ENCODE data around the gene LYSMD3. TPM values are rescaled to one million over a fixed set of nuclear protein-coding genes. Genes with fewer than 3 reads are reported as not detected.

LYSMD3 gene
- total RNA-seq, 4 donors from 2014 or later, result 5.6 to 23.0 (median 12.8) TPM

DNA sequence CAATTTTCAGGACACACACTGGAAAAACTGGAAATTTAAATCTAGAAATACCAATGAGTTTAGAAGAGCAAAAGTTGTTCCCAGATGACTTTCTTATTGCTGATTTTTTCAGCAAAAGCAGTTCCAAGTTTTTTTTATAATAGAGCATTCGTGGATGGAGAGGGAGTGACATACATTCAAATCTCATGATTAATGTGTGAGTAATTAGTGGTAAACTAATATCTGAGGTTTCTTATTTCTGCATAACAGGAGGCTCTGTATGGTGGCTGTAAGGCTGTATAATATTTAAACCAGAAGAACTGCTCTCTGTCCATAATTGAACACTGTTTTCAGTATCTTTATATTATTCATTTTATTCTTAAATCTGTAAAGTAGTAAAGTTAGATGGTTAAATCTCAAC is 25.8 kb downstream of the LYSMD3 start:
- DNase-seq, result no peak
- Histone ChIP-seq H3K4me1 (no peaks in the 10 kb centered on the region), H3K27me3 (no peaks in the 10 kb centered on the region), H3K4me3 (no peak overlapping the region), H3K36me3 (no peaks in the 10 kb centered on the region), H3K9me3 (no peaks in the 10 kb centered on the region), H3K27ac (no peak overlapping the region)
- TF ChIP-seq EP300 (IDR thresholded peaks at IDR 0.05; ENCODE audit: low read depth) (no peak), POLR2A (IDR thresholded peaks at IDR 0.05) (no peak)
- 77 to 100% methylated on average over 1 of the region's 1 CpG for WGBS, 2 donors (ENCODE audit: low coverage in 1 of 2)
- in situ Hi-C loops (cut with MboI; ENCODE audit: low pct_ligation_motif_present in 1 of 4, low pct_unique_long_range_greater_than_20kb in 1 of 4, low sequenced_read_pairs in 3 of 4), result no loop called here
- intact Hi-C loops (cut with DNase I; ENCODE audit: low total_unique reads), result no loop called here

DNA sequence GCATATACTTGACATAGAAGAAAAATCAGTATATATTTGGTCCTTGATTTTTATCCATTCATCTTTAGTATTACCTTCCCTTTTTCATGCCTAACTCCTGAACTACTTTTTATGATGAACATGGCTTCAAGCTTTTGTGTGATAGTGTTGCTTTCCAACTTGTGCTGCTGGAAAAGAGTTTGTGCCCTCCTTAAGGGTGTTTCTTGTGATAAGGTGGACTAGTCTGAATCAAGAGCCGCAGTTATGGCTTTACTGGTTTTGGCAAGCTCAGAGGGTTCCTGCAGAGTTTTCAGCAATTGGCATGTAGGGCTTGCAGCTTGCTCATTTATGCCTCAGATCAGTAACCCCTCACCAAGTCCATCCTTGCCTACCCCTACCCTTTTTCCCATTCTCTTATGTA is 34.2 kb downstream of the LYSMD3 start:
- Histone ChIP-seq H3K4me3 (no peak overlapping the region), H3K36me3 (no peaks in the 10 kb centered on the region), H3K27ac (no peak overlapping the region), H3K9me3 (no peaks in the 10 kb centered on the region), H3K4me1 (no peaks in the 10 kb centered on the region), H3K27me3 (no peaks in the 10 kb centered on the region)
- TF ChIP-seq POLR2A (IDR thresholded peaks at IDR 0.05), result no peak
- TF ChIP-seq POLR2AphosphoS5 (IDR thresholded peaks at IDR 0.05), result no peak
- no peak for TF ChIP-seq EP300 (IDR thresholded peaks at IDR 0.05; ENCODE audit: low read depth)
- TF ChIP-seq, protein P1, sequence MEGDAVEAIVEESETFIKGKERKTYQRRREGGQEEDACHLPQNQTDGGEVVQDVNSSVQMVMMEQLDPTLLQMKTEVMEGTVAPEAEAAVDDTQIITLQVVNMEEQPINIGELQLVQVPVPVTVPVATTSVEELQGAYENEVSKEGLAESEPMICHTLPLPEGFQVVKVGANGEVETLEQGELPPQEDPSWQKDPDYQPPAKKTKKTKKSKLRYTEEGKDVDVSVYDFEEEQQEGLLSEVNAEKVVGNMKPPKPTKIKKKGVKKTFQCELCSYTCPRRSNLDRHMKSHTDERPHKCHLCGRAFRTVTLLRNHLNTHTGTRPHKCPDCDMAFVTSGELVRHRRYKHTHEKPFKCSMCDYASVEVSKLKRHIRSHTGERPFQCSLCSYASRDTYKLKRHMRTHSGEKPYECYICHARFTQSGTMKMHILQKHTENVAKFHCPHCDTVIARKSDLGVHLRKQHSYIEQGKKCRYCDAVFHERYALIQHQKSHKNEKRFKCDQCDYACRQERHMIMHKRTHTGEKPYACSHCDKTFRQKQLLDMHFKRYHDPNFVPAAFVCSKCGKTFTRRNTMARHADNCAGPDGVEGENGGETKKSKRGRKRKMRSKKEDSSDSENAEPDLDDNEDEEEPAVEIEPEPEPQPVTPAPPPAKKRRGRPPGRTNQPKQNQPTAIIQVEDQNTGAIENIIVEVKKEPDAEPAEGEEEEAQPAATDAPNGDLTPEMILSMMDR (IDR thresholded peaks at IDR 0.05), result no peak
- in situ Hi-C loops (cut with MboI; ENCODE audit: low pct_ligation_motif_present in 1 of 4, low pct_unique_long_range_greater_than_20kb in 1 of 4, low sequenced_read_pairs in 3 of 4) (no loop called here), intact Hi-C loops (cut with DNase I; ENCODE audit: low total_unique reads) (no loop called here)
- 93 to 100% methylated on average over 1 of the region's 1 CpG for WGBS, 2 donors (ENCODE audit: low coverage in 1 of 2)
- no peak for DNase-seq

DNA sequence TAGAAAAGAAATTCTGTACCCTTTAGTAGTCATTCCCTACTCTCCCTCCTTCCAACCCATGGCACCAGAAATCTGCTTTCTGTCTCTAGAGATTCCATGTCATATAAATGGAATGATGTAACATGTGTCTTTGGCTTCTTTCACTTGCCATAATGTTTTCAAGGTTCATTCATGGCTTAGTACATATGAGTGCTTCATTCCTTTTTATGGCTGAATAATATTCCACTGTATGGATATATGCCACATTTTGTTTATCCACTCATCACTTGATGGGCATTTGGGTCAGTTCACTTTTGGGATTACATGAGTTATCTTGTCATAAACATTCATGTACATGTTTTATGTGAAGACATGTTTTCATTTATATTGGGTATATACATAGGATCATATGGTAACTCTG is 35.3 kb downstream of the LYSMD3 start:
- no peaks in the 10 kb centered on the region for H3K4me1 ChIP-seq
- intact Hi-C loops (cut with DNase I; ENCODE audit: low total_unique reads) (no loop called here), in situ Hi-C loops (cut with MboI; ENCODE audit: low pct_ligation_motif_present in 1 of 4, low pct_unique_long_range_greater_than_20kb in 1 of 4, low sequenced_read_pairs in 3 of 4) (no loop called here)
- no peak overlapping the region for H3K27ac ChIP-seq
- no peaks in the 10 kb centered on the region for H3K27me3 ChIP-seq
- no peak for DNase-seq
- TF ChIP-seq POLR2A (IDR thresholded peaks at IDR 0.05) (no peak), EP300 (IDR thresholded peaks at IDR 0.05; ENCODE audit: low read depth) (no peak), POLR2AphosphoS5 (IDR thresholded peaks at IDR 0.05) (no peak)
- TF ChIP-seq, protein P1 (IDR thresholded peaks at IDR 0.05), result no peak
- H3K9me3 ChIP-seq, result no peaks in the 10 kb centered on the region
- H3K4me3 ChIP-seq, result no peak overlapping the region
- no peaks in the 10 kb centered on the region for H3K36me3 ChIP-seq

DNA sequence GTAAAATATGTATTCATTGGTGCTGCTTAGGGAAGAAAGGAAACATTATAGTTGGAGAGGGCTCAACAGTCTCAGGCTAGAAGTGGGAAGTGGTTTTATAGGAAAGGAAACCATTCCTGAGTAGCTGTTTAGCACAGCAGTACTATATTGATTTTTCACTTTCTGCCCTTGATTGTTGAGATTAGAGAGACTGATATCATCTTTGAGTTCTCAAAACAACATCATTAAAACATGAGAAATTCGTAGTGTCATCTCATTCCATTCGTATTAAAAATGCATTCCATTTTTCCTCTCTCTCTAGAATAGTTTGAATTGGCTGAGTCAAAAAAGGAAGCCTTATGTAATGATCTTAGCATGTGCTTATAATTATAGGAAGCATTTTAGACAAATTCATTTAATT is 40.6 kb downstream of the LYSMD3 start:
- H3K36me3 ChIP-seq, result no peaks in the 10 kb centered on the region
- intact Hi-C loops (cut with DNase I; ENCODE audit: low total_unique reads), result loop anchor here (2.0 kb wide), 1 partner anchor 56 kb away; no protein-coding TSS in a partner anchor
- whole genome bisulfite sequencing, 2 donors (ENCODE audit: low coverage in 1 of 2), result 63 to 71% methylated on average over 2 of the region's 2 CpGs
- H3K27me3 ChIP-seq, result no peaks in the 10 kb centered on the region
- no peaks in the 10 kb centered on the region for H3K9me3 ChIP-seq
- in situ Hi-C loops (cut with MboI; ENCODE audit: low pct_ligation_motif_present in 1 of 4, low pct_unique_long_range_greater_than_20kb in 1 of 4, low sequenced_read_pairs in 3 of 4), result no loop called here
- H3K4me1 ChIP-seq, result no peaks in the 10 kb centered on the region
- H3K4me3 ChIP-seq, result no peak overlapping the region
- H3K27ac ChIP-seq, result no peak overlapping the region
- TF ChIP-seq POLR2A (IDR thresholded peaks at IDR 0.05), result no peak
- TF ChIP-seq POLR2AphosphoS5 (IDR thresholded peaks at IDR 0.05), result no peak
- TF ChIP-seq, protein P1 (IDR thresholded peaks at IDR 0.05), result no peak
- no peak for TF ChIP-seq EP300 (IDR thresholded peaks at IDR 0.05; ENCODE audit: low read depth)
- no peak for DNase-seq

DNA sequence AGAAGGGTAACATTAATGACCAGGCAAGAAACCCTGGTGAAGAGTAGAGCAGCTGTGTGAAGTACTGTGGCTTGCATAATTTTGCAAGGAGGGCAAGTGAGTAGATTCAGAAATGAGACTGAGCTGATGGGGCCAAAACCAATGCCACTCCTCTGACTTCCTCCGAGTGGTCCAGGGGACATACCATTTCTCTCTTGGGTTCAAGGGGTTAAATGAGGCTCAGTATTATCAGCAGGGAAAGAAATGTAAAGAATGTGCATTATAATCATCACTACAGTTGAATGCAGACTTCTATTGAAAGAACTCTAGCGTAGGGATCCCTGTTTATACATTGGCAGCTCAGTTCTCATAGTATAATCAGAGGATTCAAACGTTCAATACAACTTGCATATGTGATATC is 44.8 kb downstream of the LYSMD3 start:
- intact Hi-C loops (cut with DNase I; ENCODE audit: low total_unique reads), result no loop called here
- Histone ChIP-seq H3K27me3 (no peaks in the 10 kb centered on the region), H3K4me3 (no peak overlapping the region), H3K36me3 (no peaks in the 10 kb centered on the region), H3K9me3 (no peaks in the 10 kb centered on the region), H3K27ac (no peak overlapping the region), H3K4me1 (no peaks in the 10 kb centered on the region)
- TF ChIP-seq EP300 (IDR thresholded peaks at IDR 0.05; ENCODE audit: low read depth) (no peak), POLR2AphosphoS5 (IDR thresholded peaks at IDR 0.05) (no peak)
- 78 to 83% methylated on average over 3 of the region's 3 CpGs for WGBS, 2 donors (ENCODE audit: low coverage in 1 of 2)
- in situ Hi-C loops (cut with MboI; ENCODE audit: low pct_ligation_motif_present in 1 of 4, low pct_unique_long_range_greater_than_20kb in 1 of 4, low sequenced_read_pairs in 3 of 4), result no loop called here
- no peak for DNase-seq
